Stimulated activated CD8-positive, alpha-beta memory T cell treated with anti-CD3 and anti-CD28 coated beads, Interleukin-4, amount 100 ng/mL, for 1 hour (primary cell): Measurements from ENCODE around the gene MDH2.
"Not testable (repeated sequence)": the region's sequence is repeated elsewhere in the genome, so short reads cannot be mapped to it uniquely, and the experiment has no call there.

Source experiments
- DNase-seq, 2 donors: peaks; one replicate each; pipeline ENCODE4 v3.0.0-alpha.2; 2020; ENCODE audit warnings: low read depth in 2 of 2, low spot score in 1 of 2

Gene MDH2

GRCh38 chr7:76071316-76072242 is 23.7 kb downstream of the MDH2 start:
- no peak for DNase-seq

GRCh38 chr7:76072243-76073148 is 24.6 kb downstream of the MDH2 start:
- no peak for DNase-seq

GRCh38 chr7:76073335-76073990 is 25.6 kb downstream of the MDH2 start:
- no peak for DNase-seq

- no peak for DNase-seq
These were observed 26.5 kb downstream of the MDH2 start for GRCh38 chr7:76074306-76074971.

GRCh38 chr7:76074972-76075370 is 27.1 kb downstream of the MDH2 start:
- DNase-seq: no peak

- DNase-seq: no peak
These were observed 29.1 kb downstream of the MDH2 start for GRCh38 chr7:76076995-76077394.

- DNase-seq: no peak
These were observed 29.5 kb downstream of the MDH2 start for GRCh38 chr7:76077435-76077834.

GRCh38 chr7:76080204-76080603 is 32.3 kb downstream of the MDH2 start:
- DNase-seq: no peak

GRCh38 chr7:76084115-76084514 is 36.2 kb downstream of the MDH2 start:
- not testable (repeated sequence) for DNase-seq

GRCh38 chr7:76086070-76086469 is 38.2 kb downstream of the MDH2 start:
- DNase-seq: no peak

- not testable (repeated sequence) for DNase-seq
These were observed 39.5 kb downstream of the MDH2 start for GRCh38 chr7:76087362-76087791.

GRCh38 chr7:76089865-76090475 is 42.1 kb downstream of the MDH2 start:
- no peak for DNase-seq

- DNase-seq: no peak
These were observed 43.6 kb downstream of the MDH2 start for GRCh38 chr7:76091506-76091905.

GRCh38 chr7:76093531-76093930 is 45.6 kb downstream of the MDH2 start:
- DNase-seq: not testable (repeated sequence)

GRCh38 chr7:76094326-76094725 is 46.4 kb downstream of the MDH2 start:
- DNase-seq: not testable (repeated sequence)

GRCh38 chr7:76095908-76096307 is 48.0 kb downstream of the MDH2 start:
- no peak for DNase-seq

GRCh38 chr7:76101693-76102437 is 54.0 kb downstream of the MDH2 start:
- not testable (repeated sequence) for DNase-seq

GRCh38 chr7:76103788-76104187 is 55.9 kb downstream of the MDH2 start:
- DNase-seq: not testable (repeated sequence)

GRCh38 chr7:76106130-76106529 is 58.2 kb downstream of the MDH2 start:
- not testable (repeated sequence) for DNase-seq

GRCh38 chr7:76106893-76107292 is 59.0 kb downstream of the MDH2 start:
- DNase-seq: no peak
